Upper lobe of left lung (tissue), 6 donors: ENCODE measurements around the gene HSDL1. TPM values are rescaled to one million over a fixed set of nuclear protein-coding genes. Genes with fewer than 3 reads are reported as not detected.

Source experiments
- ATAC-seq, 2 donors: fragments of 200-7000 bp; cut with Tn5 transposase; one replicate each; pipeline ENCODE4 v1.9.1; 2022; ENCODE audit warnings: mild to moderate bottlenecking in 2 of 2, moderate library complexity in 2 of 2; ENCODE audit not compliant: low FRiP score in 2 of 2
- DNase-seq, 2 donors: peaks; one replicate each; pipeline ENCODE4 v3.0.0-alpha.2; 2019 to 2020
- H3K27ac ChIP-seq, 4 donors: fragments of 200-600 bp; sonication (generic); one replicate each; pipeline ENCODE4 v1.5.1; 2016 to 2019
- H3K27me3 ChIP-seq, 4 donors: fragments of 200-600 bp; sonication (generic); one replicate each; pipeline ENCODE4 v1.5.1; 2017 to 2019
- H3K36me3 ChIP-seq, 4 donors: fragments of 200-600 bp; sonication (generic); one replicate each; pipeline ENCODE4 v1.5.1; 2016 to 2019
- H3K4me1 ChIP-seq, 4 donors: fragments of 200-600 bp; sonication (generic); one replicate each; pipeline ENCODE4 v1.5.1; 2018 to 2019
- H3K4me3 ChIP-seq, 4 donors: fragments of 200-600 bp; sonication (generic); one replicate each; pipeline ENCODE4 v1.5.1; 2017 to 2019; ENCODE audit warnings: mild to moderate bottlenecking in 2 of 4, moderate library complexity in 1 of 4
- H3K9me3 ChIP-seq, 4 donors: fragments of 200-600 bp; sonication (generic); one replicate each; pipeline ENCODE4 v1.5.1; 2018 to 2019
- EP300 ChIP-seq, 4 donors: sonication (generic); formaldehyde crosslinking; IDR thresholded peaks; one replicate each; pipeline ENCODE4 v1.5.1; 2017; ENCODE audit warnings: antibody characterized with exemption in 4 of 4, control low read depth in 2 of 4
- POLR2A ChIP-seq, 4 donors: fragments of 450-650 bp; IDR thresholded peaks; one replicate each; pipeline ENCODE4 v1.5.1; 2016 to 2017; ENCODE audit warnings: antibody characterized with exemption in 4 of 4, mild to moderate bottlenecking in 2 of 4
- POLR2AphosphoS5 ChIP-seq, 2 donors: sonication (generic); formaldehyde crosslinking; IDR thresholded peaks; one replicate each; pipeline ENCODE4 v1.5.1; 2017; ENCODE audit warnings: antibody characterized with exemption in 2 of 2
- WGBS, 2 donors: methylation state at CpG; one replicate each; pipeline ENCODE4 v1.1.5; 2017 to 2018; 5-methylcytosine and 5-hydroxymethylcytosine counted together
- total RNA-seq, 6 donors: library from RNA; depleted of rRNA in 4 of 6; stranded (reverse); fragments of >200 nt in 4 of 6; gene quantifications; one replicate each; pipeline versions ENCODE4 v1.1.0 to v1.2.1, GENCODE V29; 2016 to 2021
- TF ChIP-seq, protein P1 (sequence below), 6 experiments: fragments of 450-650 bp in 4 of 6; fragments of 200-600 bp in 2 of 6; sonication (generic) in 2 of 6; IDR thresholded peaks; one replicate each; pipeline ENCODE4 v1.5.1; 2016 to 2019; ENCODE audit warnings: antibody characterized with exemption in 6 of 6
- donor health status: DM: no; HTN: no; CAD: no; lungs with moderate emphysema.
- donor health status: DM: no; HTN: yes; CAD: no; lungs with severe emphysema.

The HSDL1 gene
- total RNA-seq, 6 donors from 2014 or later: 7.2 to 25.7 (median 19.0) TPM

DNA sequence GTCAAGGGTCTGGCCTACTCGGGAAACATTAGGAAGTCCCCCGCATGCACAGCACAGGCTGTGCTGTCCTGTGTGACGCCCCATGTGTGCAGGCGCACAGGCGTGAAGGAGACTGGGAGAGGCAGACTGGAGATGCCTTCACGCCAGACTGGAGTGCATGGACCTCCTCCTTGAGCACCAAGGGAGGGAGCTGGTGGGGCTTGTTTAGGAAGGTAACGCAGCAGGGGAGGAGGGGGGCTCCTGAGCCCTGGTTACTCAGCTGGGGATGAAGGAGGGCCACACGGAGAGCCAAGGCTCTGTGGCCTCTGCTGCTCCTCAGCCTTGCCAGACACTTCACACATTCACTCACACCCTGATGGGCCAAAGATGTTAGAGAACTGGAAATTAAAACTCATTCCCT, 7.7 kb downstream of the HSDL1 start:
- DNase-seq (no peak), ATAC-seq (no peak)
- no peaks in the 10 kb centered on the region for H3K27me3 ChIP-seq
- no peak overlapping the region for H3K27ac ChIP-seq
- no peaks in the 10 kb centered on the region for H3K9me3 ChIP-seq
- H3K4me1 ChIP-seq: peaks cover 3 to 18% (median 8%) of the 10 kb centered on the region in 4 donors
- no peak overlapping the region for H3K4me3 ChIP-seq
- 87 to 92% methylated on average over 8 of the region's 8 CpGs for WGBS, 2 donors
- peaks cover 0 to 4% (median 0%) of the 10 kb centered on the region in 4 donors for H3K36me3 ChIP-seq
- TF ChIP-seq EP300 (IDR thresholded peaks at IDR 0.05): no peak
- TF ChIP-seq, protein P1, sequence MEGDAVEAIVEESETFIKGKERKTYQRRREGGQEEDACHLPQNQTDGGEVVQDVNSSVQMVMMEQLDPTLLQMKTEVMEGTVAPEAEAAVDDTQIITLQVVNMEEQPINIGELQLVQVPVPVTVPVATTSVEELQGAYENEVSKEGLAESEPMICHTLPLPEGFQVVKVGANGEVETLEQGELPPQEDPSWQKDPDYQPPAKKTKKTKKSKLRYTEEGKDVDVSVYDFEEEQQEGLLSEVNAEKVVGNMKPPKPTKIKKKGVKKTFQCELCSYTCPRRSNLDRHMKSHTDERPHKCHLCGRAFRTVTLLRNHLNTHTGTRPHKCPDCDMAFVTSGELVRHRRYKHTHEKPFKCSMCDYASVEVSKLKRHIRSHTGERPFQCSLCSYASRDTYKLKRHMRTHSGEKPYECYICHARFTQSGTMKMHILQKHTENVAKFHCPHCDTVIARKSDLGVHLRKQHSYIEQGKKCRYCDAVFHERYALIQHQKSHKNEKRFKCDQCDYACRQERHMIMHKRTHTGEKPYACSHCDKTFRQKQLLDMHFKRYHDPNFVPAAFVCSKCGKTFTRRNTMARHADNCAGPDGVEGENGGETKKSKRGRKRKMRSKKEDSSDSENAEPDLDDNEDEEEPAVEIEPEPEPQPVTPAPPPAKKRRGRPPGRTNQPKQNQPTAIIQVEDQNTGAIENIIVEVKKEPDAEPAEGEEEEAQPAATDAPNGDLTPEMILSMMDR (IDR thresholded peaks at IDR 0.05): no peak
- TF ChIP-seq POLR2AphosphoS5 (IDR thresholded peaks at IDR 0.05): no peak
- TF ChIP-seq POLR2A (IDR thresholded peaks at IDR 0.05): no peak

GRCh38 chr16:84136331-84137125, 8.4 kb downstream of the HSDL1 start:
- H3K27ac ChIP-seq: no peak overlapping the region
- peaks cover 3 to 18% (median 8%) of the 10 kb centered on the region in 4 donors for H3K4me1 ChIP-seq
- ATAC-seq: no peak
- H3K36me3 ChIP-seq: peaks cover 0 to 4% (median 0%) of the 10 kb centered on the region in 4 donors
- TF ChIP-seq POLR2A (IDR thresholded peaks at IDR 0.05): no peak
- TF ChIP-seq EP300 (IDR thresholded peaks at IDR 0.05): no peak
- TF ChIP-seq, protein P1 (IDR thresholded peaks at IDR 0.05): no peak
- no peak for TF ChIP-seq POLR2AphosphoS5 (IDR thresholded peaks at IDR 0.05)
- H3K9me3 ChIP-seq: no peaks in the 10 kb centered on the region
- no peak overlapping the region for H3K4me3 ChIP-seq
- H3K27me3 ChIP-seq: no peaks in the 10 kb centered on the region
- DNase-seq: no peak
- 92% methylated on average over 11 of the region's 11 CpGs for WGBS, 2 donors

GRCh38 chr16:84132527-84133285, 12.3 kb downstream of the HSDL1 start:
- TF ChIP-seq EP300 (IDR thresholded peaks at IDR 0.05) (no peak), POLR2AphosphoS5 (IDR thresholded peaks at IDR 0.05) (no peak), POLR2A (IDR thresholded peaks at IDR 0.05) (no peak)
- TF ChIP-seq, protein P1 (IDR thresholded peaks at IDR 0.05): no peak
- H3K4me3 ChIP-seq: no peak overlapping the region
- WGBS, 2 donors: 83 to 93% methylated on average over 7 of the region's 7 CpGs
- no peak overlapping the region for H3K27ac ChIP-seq
- H3K36me3 ChIP-seq: peaks cover 11 to 27% (median 18%) of the 10 kb centered on the region in 4 donors
- no peak for ATAC-seq
- H3K9me3 ChIP-seq: no peaks in the 10 kb centered on the region
- H3K4me1 ChIP-seq: peaks cover 0 to 1% (median 0%) of the 10 kb centered on the region in 4 donors
- DNase-seq: no peak
- no peaks in the 10 kb centered on the region for H3K27me3 ChIP-seq

- H3K36me3 ChIP-seq: peaks cover 11 to 35% (median 18%) of the 10 kb centered on the region in 4 donors
- no peak overlapping the region for H3K4me3 ChIP-seq
- no peaks in the 10 kb centered on the region for H3K27me3 ChIP-seq
- WGBS, 2 donors: 76 to 77% methylated on average over 5 of the region's 5 CpGs
- H3K9me3 ChIP-seq: no peaks in the 10 kb centered on the region
- no peaks in the 10 kb centered on the region for H3K4me1 ChIP-seq
- ATAC-seq (no peak), DNase-seq (no peak)
- H3K27ac ChIP-seq: no peak overlapping the region
- TF ChIP-seq POLR2A (IDR thresholded peaks at IDR 0.05) (no peak), EP300 (IDR thresholded peaks at IDR 0.05) (no peak), POLR2AphosphoS5 (IDR thresholded peaks at IDR 0.05) (no peak)
- TF ChIP-seq, protein P1 (IDR thresholded peaks at IDR 0.05): no peak
These were observed 13.9 kb downstream of the HSDL1 start for GRCh38 chr16:84131117-84131516.
